ENCODE measurements around the gene TTC34. TPM values are rescaled to one million over a fixed set of nuclear protein-coding genes. Genes with fewer than 3 reads are reported as not detected.

The TTC34 gene
- total and polyA plus RNA-seq, 10 of the 15 experiments (the other 5 are each of a cell fraction or from before 2014, with no cell fraction given): 0.03 to 0.49 (median 0.05) TPM; not detected in 2

DNA sequence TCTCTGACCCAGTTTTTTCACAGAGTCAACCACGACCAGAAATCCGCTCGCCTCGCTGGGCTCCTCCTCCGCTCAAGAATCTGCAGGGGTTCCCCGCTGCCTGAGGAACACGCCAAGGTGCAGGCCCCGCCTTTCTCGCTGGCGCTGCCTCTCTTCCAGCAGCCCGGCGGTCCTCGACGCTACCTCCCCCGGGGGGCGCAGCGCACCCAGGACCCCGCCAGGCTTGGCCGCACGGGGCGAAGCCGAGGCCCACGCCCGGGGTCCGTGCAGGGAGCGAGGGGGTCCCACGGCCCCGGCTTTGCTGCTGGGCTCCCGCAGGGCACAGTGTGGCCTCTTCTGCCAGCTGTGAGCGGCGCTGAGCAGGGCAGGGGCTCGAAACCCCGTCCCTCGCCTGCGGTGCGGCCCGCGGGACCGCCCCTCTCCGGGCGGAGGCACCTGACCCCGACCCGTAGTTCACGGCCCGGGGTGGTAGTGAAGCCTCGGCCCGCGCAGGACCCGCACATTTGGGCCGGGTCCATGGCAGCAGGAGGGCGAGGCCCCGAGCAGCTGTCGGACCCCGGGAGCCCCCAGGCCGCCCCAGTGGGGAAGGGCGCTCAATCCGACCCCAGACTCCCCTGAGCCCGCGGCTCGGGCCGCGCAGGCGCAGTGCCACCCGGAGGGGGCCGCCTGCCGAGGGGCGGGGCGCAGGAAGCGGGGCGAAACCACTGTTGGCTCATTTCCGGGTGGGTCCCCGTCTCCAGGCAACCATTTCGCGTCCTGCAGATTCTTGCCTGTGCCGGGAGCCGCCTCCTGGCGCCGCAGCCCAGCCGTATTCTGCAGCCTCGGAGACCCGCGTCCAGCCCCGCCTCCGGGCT lies 158.7 kb downstream of the TTC34 start (continued):
- TF ChIP-seq JUNB (IDR thresholded peaks at IDR 0.05) (no peak), KDM1A (IDR thresholded peaks at IDR 0.05; ENCODE audit: borderline replicate concordance) (no peak), RUNX3 (IDR thresholded peaks at IDR 0.05; ENCODE audit: low read length) (peak; percentile 45), FOXK2 (IDR thresholded peaks at IDR 0.05) (no peak), SRF (IDR thresholded peaks at IDR 0.05; ENCODE audit: low read depth in 2 of 2, low read length in 2 of 2) (peak; percentile 46 to 66), MXI1 (IDR thresholded peaks at IDR 0.05; ENCODE audit: low read depth, low read length) (peak; percentile 93), POLR2AphosphoS2 (IDR thresholded peaks at IDR 0.05; ENCODE audit: low read depth, low read length) (0 out of 2 replicates have a peak, but pooled peaks have one; percentile 35), EP300 (IDR thresholded peaks at IDR 0.05; ENCODE audit: borderline replicate concordance in 1 of 2, control insufficient read depth in 1 of 2, low read depth in 2 of 2, low read length in 2 of 2) (no peak), TCF3 (IDR thresholded peaks at IDR 0.05; ENCODE audit: borderline replicate concordance, insufficient read depth, low read depth, low read length) (0 out of 2 replicates have a peak, but pooled peaks have one; percentile 12), TAF1 (IDR thresholded peaks at IDR 0.05; ENCODE audit: borderline replicate concordance, low read depth, low read length) (0 out of 2 replicates have a peak, but pooled peaks have one; percentile 20), PAX8 (IDR thresholded peaks at IDR 0.05) (no peak), ZNF24 (IDR thresholded peaks at IDR 0.05) (no peak), SMC3 (IDR thresholded peaks at IDR 0.05; ENCODE audit: borderline replicate concordance, low read length) (peak; percentile 19; the same call in 1 of the 2 replicates), ZNF207 (IDR thresholded peaks at IDR 0.05; ENCODE audit: borderline replicate concordance) (peak; percentile 48; the same call in 1 of the 2 replicates)
- TF ChIP-seq, protein P1, sequence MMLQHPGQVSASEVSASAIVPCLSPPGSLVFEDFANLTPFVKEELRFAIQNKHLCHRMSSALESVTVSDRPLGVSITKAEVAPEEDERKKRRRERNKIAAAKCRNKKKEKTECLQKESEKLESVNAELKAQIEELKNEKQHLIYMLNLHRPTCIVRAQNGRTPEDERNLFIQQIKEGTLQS (IDR thresholded peaks at IDR 0.05; ENCODE audit: borderline replicate concordance, extremely low read depth, low read depth, low read length): no peak
- TF ChIP-seq, protein P2, sequence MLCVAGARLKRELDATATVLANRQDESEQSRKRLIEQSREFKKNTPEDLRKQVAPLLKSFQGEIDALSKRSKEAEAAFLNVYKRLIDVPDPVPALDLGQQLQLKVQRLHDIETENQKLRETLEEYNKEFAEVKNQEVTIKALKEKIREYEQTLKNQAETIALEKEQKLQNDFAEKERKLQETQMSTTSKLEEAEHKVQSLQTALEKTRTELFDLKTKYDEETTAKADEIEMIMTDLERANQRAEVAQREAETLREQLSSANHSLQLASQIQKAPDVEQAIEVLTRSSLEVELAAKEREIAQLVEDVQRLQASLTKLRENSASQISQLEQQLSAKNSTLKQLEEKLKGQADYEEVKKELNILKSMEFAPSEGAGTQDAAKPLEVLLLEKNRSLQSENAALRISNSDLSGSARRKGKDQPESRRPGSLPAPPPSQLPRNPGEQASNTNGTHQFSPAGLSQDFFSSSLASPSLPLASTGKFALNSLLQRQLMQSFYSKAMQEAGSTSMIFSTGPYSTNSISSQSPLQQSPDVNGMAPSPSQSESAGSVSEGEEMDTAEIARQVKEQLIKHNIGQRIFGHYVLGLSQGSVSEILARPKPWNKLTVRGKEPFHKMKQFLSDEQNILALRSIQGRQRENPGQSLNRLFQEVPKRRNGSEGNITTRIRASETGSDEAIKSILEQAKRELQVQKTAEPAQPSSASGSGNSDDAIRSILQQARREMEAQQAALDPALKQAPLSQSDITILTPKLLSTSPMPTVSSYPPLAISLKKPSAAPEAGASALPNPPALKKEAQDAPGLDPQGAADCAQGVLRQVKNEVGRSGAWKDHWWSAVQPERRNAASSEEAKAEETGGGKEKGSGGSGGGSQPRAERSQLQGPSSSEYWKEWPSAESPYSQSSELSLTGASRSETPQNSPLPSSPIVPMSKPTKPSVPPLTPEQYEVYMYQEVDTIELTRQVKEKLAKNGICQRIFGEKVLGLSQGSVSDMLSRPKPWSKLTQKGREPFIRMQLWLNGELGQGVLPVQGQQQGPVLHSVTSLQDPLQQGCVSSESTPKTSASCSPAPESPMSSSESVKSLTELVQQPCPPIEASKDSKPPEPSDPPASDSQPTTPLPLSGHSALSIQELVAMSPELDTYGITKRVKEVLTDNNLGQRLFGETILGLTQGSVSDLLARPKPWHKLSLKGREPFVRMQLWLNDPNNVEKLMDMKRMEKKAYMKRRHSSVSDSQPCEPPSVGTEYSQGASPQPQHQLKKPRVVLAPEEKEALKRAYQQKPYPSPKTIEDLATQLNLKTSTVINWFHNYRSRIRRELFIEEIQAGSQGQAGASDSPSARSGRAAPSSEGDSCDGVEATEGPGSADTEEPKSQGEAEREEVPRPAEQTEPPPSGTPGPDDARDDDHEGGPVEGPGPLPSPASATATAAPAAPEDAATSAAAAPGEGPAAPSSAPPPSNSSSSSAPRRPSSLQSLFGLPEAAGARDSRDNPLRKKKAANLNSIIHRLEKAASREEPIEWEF (IDR thresholded peaks at IDR 0.05; ENCODE audit: insufficient replicate concordance, low read depth, low read length): no peak
- TF ChIP-seq, protein P3, sequence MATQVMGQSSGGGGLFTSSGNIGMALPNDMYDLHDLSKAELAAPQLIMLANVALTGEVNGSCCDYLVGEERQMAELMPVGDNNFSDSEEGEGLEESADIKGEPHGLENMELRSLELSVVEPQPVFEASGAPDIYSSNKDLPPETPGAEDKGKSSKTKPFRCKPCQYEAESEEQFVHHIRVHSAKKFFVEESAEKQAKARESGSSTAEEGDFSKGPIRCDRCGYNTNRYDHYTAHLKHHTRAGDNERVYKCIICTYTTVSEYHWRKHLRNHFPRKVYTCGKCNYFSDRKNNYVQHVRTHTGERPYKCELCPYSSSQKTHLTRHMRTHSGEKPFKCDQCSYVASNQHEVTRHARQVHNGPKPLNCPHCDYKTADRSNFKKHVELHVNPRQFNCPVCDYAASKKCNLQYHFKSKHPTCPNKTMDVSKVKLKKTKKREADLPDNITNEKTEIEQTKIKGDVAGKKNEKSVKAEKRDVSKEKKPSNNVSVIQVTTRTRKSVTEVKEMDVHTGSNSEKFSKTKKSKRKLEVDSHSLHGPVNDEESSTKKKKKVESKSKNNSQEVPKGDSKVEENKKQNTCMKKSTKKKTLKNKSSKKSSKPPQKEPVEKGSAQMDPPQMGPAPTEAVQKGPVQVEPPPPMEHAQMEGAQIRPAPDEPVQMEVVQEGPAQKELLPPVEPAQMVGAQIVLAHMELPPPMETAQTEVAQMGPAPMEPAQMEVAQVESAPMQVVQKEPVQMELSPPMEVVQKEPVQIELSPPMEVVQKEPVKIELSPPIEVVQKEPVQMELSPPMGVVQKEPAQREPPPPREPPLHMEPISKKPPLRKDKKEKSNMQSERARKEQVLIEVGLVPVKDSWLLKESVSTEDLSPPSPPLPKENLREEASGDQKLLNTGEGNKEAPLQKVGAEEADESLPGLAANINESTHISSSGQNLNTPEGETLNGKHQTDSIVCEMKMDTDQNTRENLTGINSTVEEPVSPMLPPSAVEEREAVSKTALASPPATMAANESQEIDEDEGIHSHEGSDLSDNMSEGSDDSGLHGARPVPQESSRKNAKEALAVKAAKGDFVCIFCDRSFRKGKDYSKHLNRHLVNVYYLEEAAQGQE (IDR thresholded peaks at IDR 0.05; ENCODE audit: low read depth, low read length): no peak
- TF ChIP-seq, protein P4, sequence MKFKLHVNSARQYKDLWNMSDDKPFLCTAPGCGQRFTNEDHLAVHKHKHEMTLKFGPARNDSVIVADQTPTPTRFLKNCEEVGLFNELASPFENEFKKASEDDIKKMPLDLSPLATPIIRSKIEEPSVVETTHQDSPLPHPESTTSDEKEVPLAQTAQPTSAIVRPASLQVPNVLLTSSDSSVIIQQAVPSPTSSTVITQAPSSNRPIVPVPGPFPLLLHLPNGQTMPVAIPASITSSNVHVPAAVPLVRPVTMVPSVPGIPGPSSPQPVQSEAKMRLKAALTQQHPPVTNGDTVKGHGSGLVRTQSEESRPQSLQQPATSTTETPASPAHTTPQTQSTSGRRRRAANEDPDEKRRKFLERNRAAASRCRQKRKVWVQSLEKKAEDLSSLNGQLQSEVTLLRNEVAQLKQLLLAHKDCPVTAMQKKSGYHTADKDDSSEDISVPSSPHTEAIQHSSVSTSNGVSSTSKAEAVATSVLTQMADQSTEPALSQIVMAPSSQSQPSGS (IDR thresholded peaks at IDR 0.05; ENCODE audit: low read length): no peak

All from GM12878 (cell line).